Spleen (tissue), 7 donors: Measurements from ENCODE around the gene EXOC3L1.
A peak's percentile ranks its signal among the peaks of the same experiment; 100 is the strongest.

Experiments
- POLR2A ChIP-seq, 3 donors: fragments of 450-650 bp; IDR thresholded peaks; one replicate each; pipeline ENCODE4 v1.5.1; 2017; ENCODE audit warnings: antibody characterized with exemption in 3 of 3, mild to moderate bottlenecking in 1 of 3
- POLR2AphosphoS5 ChIP-seq, 3 donors: sonication (generic); formaldehyde crosslinking; IDR thresholded peaks; one replicate each; pipeline ENCODE4 v1.5.1; 2017; ENCODE audit warnings: antibody characterized with exemption in 3 of 3
- TF ChIP-seq, protein P1 (sequence below), 11 experiments: fragments of 200-600 bp in 7 of 11; fragments of 450-650 bp in 4 of 11; sonication (generic) in 4 of 11; IDR thresholded peaks in 8 of 11; conservative IDR thresholded peaks in 3 of 11; 1 replicate in 7 of 11; 2 replicates in 4 of 11; pipeline versions ENCODE4 v1.4.0 to v1.8.0; 2016 to 2021; ENCODE audit warnings: antibody characterized with exemption in 11 of 11, inconsistent platforms in 4 of 11, mild to moderate bottlenecking in 1 of 11
- donor health status: DM: no; HTN: no; CAD: no; lungs with moderate emphysema.
- donor health status: DM: no; HTN: no; CAD: no.
- donor health status: DM: no; HTN: no; CAD: no.

DNA sequence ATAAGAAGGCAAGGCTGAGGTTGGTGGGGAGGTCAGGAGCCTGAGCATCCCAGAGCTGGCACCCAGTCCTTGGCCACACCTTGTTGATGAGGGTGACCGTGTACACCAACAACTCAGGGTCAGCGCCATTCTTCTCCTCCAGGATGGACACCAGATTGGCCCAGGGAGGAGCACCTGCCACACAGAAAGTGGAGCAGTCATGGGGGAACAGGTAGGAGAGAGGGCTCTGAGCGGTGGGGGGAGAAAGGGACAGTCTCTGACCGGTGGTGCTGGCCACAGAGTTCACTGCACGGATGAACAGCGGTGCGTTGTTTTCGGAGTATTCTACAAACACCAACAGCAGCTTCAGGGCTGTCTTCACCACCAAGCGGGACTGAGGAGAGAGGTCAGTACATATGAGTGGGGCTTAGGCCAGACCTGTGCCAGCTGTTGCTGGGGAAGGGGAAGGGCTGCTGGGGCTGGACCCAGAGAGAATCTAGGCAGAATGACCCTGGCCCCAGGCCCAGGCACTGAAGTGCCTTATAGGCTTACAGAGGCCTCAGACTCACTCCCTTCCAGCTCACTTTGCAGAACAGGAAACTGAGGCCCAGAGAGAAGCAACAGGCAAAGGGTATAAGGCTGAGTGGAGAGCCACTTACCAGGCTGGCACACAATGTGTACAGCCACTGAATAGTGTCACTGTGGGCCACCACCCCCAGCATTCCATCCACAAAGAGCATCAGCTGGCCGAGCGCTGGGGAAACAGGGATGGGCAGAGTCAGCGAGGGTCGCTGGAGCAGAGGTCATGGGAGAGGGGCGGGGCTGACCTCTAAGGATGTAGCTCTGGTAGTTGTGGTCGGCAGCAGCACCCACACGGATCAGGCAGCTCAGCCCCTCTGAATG is 47.7 kb upstream of the EXOC3L1 start:
- TF ChIP-seq, protein P1, sequence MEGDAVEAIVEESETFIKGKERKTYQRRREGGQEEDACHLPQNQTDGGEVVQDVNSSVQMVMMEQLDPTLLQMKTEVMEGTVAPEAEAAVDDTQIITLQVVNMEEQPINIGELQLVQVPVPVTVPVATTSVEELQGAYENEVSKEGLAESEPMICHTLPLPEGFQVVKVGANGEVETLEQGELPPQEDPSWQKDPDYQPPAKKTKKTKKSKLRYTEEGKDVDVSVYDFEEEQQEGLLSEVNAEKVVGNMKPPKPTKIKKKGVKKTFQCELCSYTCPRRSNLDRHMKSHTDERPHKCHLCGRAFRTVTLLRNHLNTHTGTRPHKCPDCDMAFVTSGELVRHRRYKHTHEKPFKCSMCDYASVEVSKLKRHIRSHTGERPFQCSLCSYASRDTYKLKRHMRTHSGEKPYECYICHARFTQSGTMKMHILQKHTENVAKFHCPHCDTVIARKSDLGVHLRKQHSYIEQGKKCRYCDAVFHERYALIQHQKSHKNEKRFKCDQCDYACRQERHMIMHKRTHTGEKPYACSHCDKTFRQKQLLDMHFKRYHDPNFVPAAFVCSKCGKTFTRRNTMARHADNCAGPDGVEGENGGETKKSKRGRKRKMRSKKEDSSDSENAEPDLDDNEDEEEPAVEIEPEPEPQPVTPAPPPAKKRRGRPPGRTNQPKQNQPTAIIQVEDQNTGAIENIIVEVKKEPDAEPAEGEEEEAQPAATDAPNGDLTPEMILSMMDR (IDR thresholded peaks at IDR 0.05 in 8 of 11, conservative IDR thresholded peaks at IDR 0.05 in 3 of 11): no peak
- TF ChIP-seq POLR2AphosphoS5 (IDR thresholded peaks at IDR 0.05) (peak in 1 of 3 donors; percentile 26), POLR2A (IDR thresholded peaks at IDR 0.05) (no peak)
